ENCODE measurements around the gene NUBPL.
"Not testable (repeated sequence)": the region's sequence is repeated elsewhere in the genome, so short reads cannot be mapped to it uniquely, and the experiment has no call there.

Gene NUBPL

DNA sequence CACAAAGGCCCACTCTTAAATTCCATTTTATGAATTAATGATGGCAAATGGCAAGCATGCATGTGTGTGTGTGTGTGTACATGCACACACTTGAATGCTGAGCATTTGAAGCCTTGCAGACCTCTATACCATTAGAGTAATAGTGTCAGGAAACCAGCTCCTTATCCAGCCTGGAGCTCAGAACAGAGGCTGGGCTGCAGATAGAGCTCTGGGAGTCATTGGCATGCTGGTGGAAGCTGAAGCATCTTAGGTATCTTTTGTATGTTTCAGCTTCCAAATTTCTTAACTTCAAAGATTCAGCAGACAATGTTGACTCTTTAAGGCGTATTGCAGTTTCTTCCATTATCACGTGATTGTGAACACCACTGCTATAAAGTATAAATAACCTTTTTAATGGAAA, 323.0 kb downstream of the NUBPL start:
- no peak for DNase-seq (ENCODE audit: low spot score)
- TF ChIP-seq CTCF (IDR thresholded peaks at IDR 0.05; ENCODE audit: borderline replicate concordance, control extremely low read depth, extremely low read depth, insufficient read depth, missing control alignments) = no peak
- in situ Hi-C loops (cut with MboI; ENCODE audit: low sequenced_read_pairs, unreplicated experiment) = no loop called here

GRCh38 chr14:31884776-31885379, 323.7 kb downstream of the NUBPL start:
- TF ChIP-seq CTCF (IDR thresholded peaks at IDR 0.05; ENCODE audit: borderline replicate concordance, control extremely low read depth, extremely low read depth, insufficient read depth, missing control alignments) = no peak
- in situ Hi-C loops (cut with MboI; ENCODE audit: low sequenced_read_pairs, unreplicated experiment) = no loop called here
- DNase-seq (ENCODE audit: low spot score) = no peak

DNA sequence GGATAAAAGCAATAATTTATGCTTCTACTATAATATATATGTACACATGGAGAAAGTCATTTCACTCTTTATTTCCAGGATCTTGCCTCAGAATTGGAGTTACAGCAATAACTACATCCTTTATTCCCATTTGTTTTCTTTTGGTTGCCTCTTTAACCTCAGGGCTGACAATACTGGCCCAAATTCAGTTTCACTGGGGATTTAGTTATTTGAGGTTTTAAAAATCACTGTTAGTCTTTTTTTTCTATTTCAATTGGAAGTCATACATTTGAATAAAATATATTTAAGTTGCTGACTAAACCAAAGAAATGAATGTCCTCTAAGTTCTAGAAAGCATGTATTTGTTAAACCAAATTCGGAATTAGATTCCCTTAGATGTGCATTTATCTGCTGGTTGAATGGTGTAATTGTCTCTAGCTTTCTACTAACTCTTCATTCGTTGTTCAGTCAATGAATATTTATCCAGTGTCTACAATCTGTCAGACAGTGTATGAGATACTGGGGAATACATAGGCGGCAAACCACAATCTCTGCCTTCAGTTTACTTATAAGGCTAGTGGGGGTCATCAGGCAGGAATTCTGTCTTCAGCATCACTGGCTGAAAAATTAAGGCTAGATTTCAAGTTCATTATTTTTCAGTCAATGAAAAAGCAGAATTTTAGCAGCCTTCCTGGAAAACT, 325.1 kb downstream of the NUBPL start:
- DNase-seq (ENCODE audit: low spot score) = no peak
- TF ChIP-seq CTCF (IDR thresholded peaks at IDR 0.05; ENCODE audit: borderline replicate concordance, control extremely low read depth, extremely low read depth, insufficient read depth, missing control alignments) = no peak
- in situ Hi-C loops (cut with MboI; ENCODE audit: low sequenced_read_pairs, unreplicated experiment) = no loop called here

DNA sequence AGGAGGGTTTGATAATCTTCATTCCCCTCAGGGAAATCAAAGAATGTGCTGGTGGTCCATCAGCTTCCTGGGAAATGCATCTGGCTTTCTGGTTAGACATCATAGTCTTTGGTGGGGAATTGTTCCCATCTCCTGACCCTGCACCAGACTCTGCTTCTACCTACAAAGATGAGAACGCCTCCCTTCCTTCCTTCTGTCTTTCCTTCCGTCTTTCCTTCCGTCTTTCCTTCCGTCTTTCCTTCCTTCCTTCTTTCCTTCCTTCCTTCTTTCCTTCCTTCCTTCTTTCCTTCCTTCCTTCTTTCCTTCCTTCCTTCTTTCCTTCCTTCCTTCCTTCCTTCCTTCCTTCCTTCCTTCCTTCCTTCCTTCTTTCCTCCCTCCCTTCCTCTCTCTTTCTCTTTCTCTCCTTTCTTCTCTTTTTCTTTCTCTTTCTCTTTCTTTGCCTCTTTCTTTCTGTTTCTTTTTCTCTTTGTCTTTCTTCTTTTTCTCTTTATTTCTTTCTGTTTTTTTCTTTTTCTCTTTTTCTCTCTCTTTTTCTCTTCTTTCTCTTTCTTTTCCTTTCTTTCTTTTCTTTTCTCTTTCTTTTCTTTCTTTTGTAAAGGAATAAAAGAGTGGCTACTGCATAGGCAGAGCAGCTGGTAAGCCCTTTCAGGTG, 326.9 kb downstream of the NUBPL start:
- no peak for TF ChIP-seq CTCF (IDR thresholded peaks at IDR 0.05; ENCODE audit: borderline replicate concordance, control extremely low read depth, extremely low read depth, insufficient read depth, missing control alignments)
- no peak for DNase-seq (ENCODE audit: low spot score)
- in situ Hi-C loops (cut with MboI; ENCODE audit: low sequenced_read_pairs, unreplicated experiment) = no loop called here

DNA sequence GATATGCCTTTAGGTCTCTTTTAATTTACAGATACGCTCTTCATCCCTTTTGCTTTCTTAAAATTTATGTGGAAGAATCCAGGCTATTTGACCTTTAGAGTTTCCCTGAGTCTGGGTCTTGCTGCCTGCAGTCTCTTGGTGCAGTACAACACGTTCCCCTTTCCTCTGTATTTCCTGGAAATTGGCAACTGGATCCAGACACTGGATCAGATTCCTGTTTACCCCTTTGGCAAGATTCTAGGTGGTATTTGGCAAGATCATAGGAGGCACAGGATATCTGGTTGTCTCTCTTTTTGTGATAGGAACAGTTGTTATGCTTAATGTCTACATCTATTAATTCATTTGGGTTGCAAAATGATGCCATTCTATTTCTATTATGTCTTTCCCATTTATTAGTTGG, 328.1 kb downstream of the NUBPL start:
- TF ChIP-seq CTCF (IDR thresholded peaks at IDR 0.05; ENCODE audit: borderline replicate concordance, control extremely low read depth, extremely low read depth, insufficient read depth, missing control alignments) = no peak
- no peak for DNase-seq (ENCODE audit: low spot score)
- in situ Hi-C loops (cut with MboI; ENCODE audit: low sequenced_read_pairs, unreplicated experiment) = no loop called here

DNA sequence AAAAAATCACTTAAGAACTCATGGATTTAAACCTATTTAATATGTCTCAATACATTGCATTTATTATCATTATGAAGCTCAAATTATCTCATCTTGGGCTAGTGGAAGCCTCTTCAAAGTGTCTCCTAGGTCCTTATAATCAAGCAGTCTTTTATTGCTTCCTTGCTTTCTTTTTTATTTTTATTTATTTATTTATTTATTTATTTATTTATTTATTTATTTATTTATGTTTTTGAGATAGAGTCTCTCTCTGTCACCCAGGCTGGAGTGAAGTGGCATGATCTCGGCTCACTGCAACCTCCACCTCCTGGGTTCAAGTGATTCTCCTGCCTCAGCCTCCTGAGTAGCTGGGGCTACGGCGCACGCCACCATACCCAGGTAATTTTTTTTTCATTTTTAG, 329.0 kb downstream of the NUBPL start:
- in situ Hi-C loops (cut with MboI; ENCODE audit: low sequenced_read_pairs, unreplicated experiment); DNase-seq (ENCODE audit: low spot score): not testable (repeated sequence)

- TF ChIP-seq CTCF (IDR thresholded peaks at IDR 0.05; ENCODE audit: borderline replicate concordance, control extremely low read depth, extremely low read depth, insufficient read depth, missing control alignments) = no peak
- in situ Hi-C loops (cut with MboI; ENCODE audit: low sequenced_read_pairs, unreplicated experiment) = no loop called here
- DNase-seq (ENCODE audit: low spot score) = no peak
These were observed 332.1 kb downstream of the NUBPL start for GRCh38 chr14:31893221-31893757.
